SK-N-SH (cell line): ENCODE results near the gene CDK14.

Experiments used
- EP300 ChIP-seq, 2 experiments: IDR thresholded peaks; 2 replicates each; pipeline versions ENCODE4 v1.4.0 to v1.6.1; 2012; ENCODE audit warnings: borderline replicate concordance in 1 of 2, low read depth in 1 of 2, low read length in 1 of 2
- EZH2phosphoT487 ChIP-seq: fragments of 200-600 bp; sonication (generic); IDR thresholded peaks from 2 replicates; pipeline ENCODE4 v1.6.1; 2017; ENCODE audit warnings: low read depth, mixed run types, mild to moderate bottlenecking, antibody characterized with exemption, moderate library complexity, borderline replicate concordance
- GATA2 ChIP-seq: sonication (generic); formaldehyde crosslinking; IDR thresholded peaks from 2 replicates; pipeline ENCODE4 v1.5.0; 2020; ENCODE audit warnings: mild to moderate bottlenecking, missing genetic modification reagents
- POLR2AphosphoS5 ChIP-seq: IDR thresholded peaks from 2 replicates; pipeline ENCODE4 v1.6.1; 2012; ENCODE audit warnings: low read depth, low read length
- RFX5 ChIP-seq: IDR thresholded peaks from 2 replicates; pipeline ENCODE4 v1.6.1; 2012; ENCODE audit warnings: mild to moderate bottlenecking, improper control_type of control experiment, low read length
- TAF1 ChIP-seq: IDR thresholded peaks from 2 replicates; pipeline ENCODE4 v1.6.1; 2012; ENCODE audit warnings: low read depth, mild to moderate bottlenecking, low read length, moderate library complexity, borderline replicate concordance
- YY1 ChIP-seq: IDR thresholded peaks from 2 replicates; pipeline ENCODE4 v1.4.0; 2012; ENCODE audit warnings: low read depth, mild to moderate bottlenecking
- TF ChIP-seq, protein P1 (sequence below): fragments of 200-600 bp; sonication (generic); IDR thresholded peaks from 2 replicates; pipeline ENCODE4 v1.6.1; 2017; ENCODE audit warnings: antibody characterized with exemption, mild to moderate bottlenecking, moderate library complexity
- TF ChIP-seq, protein P2 (sequence below): IDR thresholded peaks from 2 replicates; pipeline ENCODE4 v1.4.0; 2012; ENCODE audit warnings: low read depth, borderline replicate concordance
- TF ChIP-seq, protein P3 (sequence below): IDR thresholded peaks from 2 replicates; pipeline ENCODE4 v1.4.0; 2012; ENCODE audit warnings: low read depth, borderline replicate concordance

DNA sequence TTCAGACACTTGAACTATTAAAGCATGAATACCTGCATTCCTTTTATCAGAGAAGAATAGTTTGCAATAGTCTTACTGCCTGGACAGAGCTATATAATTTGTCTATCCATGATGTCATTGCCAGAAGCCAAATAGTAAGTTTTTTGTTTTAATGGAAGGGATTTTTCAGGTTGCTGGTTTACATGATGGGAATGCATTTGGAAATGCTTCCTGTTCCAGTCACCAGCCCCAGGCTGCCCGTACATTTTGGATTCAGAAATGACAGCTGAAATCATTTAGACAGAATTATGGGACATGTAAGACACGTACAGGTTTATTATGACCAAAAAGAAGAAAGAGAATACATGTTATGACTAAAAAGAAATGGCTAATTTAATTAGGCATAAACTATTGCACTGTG is 293.1 kb downstream of the CDK14 start:
- TF ChIP-seq EZH2phosphoT487 (no peak), RFX5 (no peak), GATA2 (CRISPR knock-in tag) (no peak), TAF1 (no peak), POLR2AphosphoS5 (no peak), EP300 (IDR thresholded peaks at IDR 0.05; ENCODE audit: borderline replicate concordance in 1 of 2, low read depth in 1 of 2, low read length in 1 of 2) (no peak), YY1 (no peak)
- TF ChIP-seq, protein P1, sequence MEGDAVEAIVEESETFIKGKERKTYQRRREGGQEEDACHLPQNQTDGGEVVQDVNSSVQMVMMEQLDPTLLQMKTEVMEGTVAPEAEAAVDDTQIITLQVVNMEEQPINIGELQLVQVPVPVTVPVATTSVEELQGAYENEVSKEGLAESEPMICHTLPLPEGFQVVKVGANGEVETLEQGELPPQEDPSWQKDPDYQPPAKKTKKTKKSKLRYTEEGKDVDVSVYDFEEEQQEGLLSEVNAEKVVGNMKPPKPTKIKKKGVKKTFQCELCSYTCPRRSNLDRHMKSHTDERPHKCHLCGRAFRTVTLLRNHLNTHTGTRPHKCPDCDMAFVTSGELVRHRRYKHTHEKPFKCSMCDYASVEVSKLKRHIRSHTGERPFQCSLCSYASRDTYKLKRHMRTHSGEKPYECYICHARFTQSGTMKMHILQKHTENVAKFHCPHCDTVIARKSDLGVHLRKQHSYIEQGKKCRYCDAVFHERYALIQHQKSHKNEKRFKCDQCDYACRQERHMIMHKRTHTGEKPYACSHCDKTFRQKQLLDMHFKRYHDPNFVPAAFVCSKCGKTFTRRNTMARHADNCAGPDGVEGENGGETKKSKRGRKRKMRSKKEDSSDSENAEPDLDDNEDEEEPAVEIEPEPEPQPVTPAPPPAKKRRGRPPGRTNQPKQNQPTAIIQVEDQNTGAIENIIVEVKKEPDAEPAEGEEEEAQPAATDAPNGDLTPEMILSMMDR, result no peak
- TF ChIP-seq, protein P2, sequence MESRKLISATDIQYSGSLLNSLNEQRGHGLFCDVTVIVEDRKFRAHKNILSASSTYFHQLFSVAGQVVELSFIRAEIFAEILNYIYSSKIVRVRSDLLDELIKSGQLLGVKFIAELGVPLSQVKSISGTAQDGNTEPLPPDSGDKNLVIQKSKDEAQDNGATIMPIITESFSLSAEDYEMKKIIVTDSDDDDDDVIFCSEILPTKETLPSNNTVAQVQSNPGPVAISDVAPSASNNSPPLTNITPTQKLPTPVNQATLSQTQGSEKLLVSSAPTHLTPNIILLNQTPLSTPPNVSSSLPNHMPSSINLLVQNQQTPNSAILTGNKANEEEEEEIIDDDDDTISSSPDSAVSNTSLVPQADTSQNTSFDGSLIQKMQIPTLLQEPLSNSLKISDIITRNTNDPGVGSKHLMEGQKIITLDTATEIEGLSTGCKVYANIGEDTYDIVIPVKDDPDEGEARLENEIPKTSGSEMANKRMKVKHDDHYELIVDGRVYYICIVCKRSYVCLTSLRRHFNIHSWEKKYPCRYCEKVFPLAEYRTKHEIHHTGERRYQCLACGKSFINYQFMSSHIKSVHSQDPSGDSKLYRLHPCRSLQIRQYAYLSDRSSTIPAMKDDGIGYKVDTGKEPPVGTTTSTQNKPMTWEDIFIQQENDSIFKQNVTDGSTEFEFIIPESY, result no peak
- TF ChIP-seq, protein P3, sequence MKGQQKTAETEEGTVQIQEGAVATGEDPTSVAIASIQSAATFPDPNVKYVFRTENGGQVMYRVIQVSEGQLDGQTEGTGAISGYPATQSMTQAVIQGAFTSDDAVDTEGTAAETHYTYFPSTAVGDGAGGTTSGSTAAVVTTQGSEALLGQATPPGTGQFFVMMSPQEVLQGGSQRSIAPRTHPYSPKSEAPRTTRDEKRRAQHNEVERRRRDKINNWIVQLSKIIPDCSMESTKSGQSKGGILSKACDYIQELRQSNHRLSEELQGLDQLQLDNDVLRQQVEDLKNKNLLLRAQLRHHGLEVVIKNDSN, result no peak
